ENCODE measurements around the gene ACVRL1. TPM values are rescaled to one million over a fixed set of nuclear protein-coding genes. Genes with fewer than 3 reads are reported as not detected.

The ACVRL1 gene
- total RNA-seq (10 to 100 TPM; 19.8 to 38.8 (median 28.7) TPM), polyA plus RNA-seq (18.7 TPM)
- long read RNA-seq, donor 1, transcript ACVRL1-201 (10 exons, 1,971 nt), result major isoform, 9 of 25 reads
- long read RNA-seq, donor 1, partial matches to known transcripts, result 5 of 25 reads
- long read RNA-seq, donor 1, other reads (novel, unspliced or antisense), result 11 of 25 reads
- long read RNA-seq, donor 2, full-length matches to known transcripts, result 3 of 17 reads
- long read RNA-seq, donor 2, partial matches to known transcripts, result 3 of 17 reads
- long read RNA-seq, donor 2, other reads (novel, unspliced or antisense), result 11 of 17 reads
- long read RNA-seq, donor 3, full-length matches to known transcripts, result 6 of 30 reads
- long read RNA-seq, donor 3, partial matches to known transcripts, result 7 of 30 reads
- long read RNA-seq, donor 3, other reads (novel, unspliced or antisense), result 17 of 30 reads
- long read RNA-seq, donor 4, transcript ACVRL1-201 (10 exons, 1,971 nt), result major isoform, 6 of 13 reads
- long read RNA-seq, donor 4, partial matches to known transcripts, result 6 of 13 reads
- long read RNA-seq, donor 4, other reads (novel, unspliced or antisense), result 1 of 13 reads

- DNase-seq (peak; percentile 68 to 84 (median 83)), ATAC-seq (peak; percentile 6 to 7)
- intact Hi-C loops (cut with DNase I), result loop anchor here in 1 of 4 donors (10.0 kb wide), 1 partner anchor 168 kb away; the partner anchor contains the start of gene SMIM41
- H3K27ac ChIP-seq (ENCODE audit: low read length), result peak within 1 kb of the TSS; percentile 95
- no peaks in the 10 kb centered on the region for H3K9me3 ChIP-seq (ENCODE audit: control insufficient read depth, low read length)
- 6% methylated on average over 74 of the region's 74 CpGs for WGBS
- peak within 1 kb of the TSS; percentile 91 for H3K4me3 ChIP-seq (ENCODE audit: low read length)
- H3K27me3 ChIP-seq (ENCODE audit: control insufficient read depth, insufficient read depth), result no peaks in the 10 kb centered on the region
- H3K4me1 ChIP-seq (ENCODE audit: control insufficient read depth, insufficient read depth, low read length), result peaks cover 22% of the 10 kb centered on the region
These were observed at the start of gene ACVRL1 for GRCh38 chr12:51907083-51907855. Gene ACVRL1 (plus strand): TSS chr12:51907504. CDS start chr12:51912475, 4,971 bp downstream.

DNA sequence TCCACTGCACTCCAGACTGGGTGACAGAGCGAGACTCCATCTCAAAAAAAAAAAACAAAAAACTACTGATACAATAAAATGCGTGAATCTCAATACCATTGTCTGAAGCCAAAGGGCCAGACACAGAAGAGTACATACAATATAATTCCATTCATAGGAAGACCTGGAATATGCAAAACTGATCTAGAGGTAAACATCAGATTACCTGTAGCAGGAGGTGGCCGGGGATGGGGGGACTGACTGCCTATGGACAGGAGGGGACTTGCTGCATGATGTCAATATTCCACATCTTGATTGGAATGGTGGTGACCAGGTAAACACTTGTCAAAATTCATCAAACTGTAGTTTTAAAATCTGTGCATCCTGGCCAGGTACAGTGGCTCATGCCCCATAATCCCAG is 46.3 kb upstream of the ACVRL1 start:
- no peak for DNase-seq
- Histone ChIP-seq H3K27me3 (ENCODE audit: control insufficient read depth, insufficient read depth) (no peaks in the 10 kb centered on the region), H3K4me3 (ENCODE audit: low read length) (no peak overlapping the region), H3K27ac (ENCODE audit: low read length) (no peak overlapping the region), H3K4me1 (ENCODE audit: control insufficient read depth, insufficient read depth, low read length) (no peaks in the 10 kb centered on the region), H3K9me3 (ENCODE audit: control insufficient read depth, low read length) (no peaks in the 10 kb centered on the region)
- intact Hi-C loops (cut with DNase I), result no loop called here
- no peak for ATAC-seq
- 94% methylated on average over 3 of the region's 3 CpGs for WGBS

- no peak for ATAC-seq
- Histone ChIP-seq H3K9me3 (ENCODE audit: control insufficient read depth, low read length) (no peaks in the 10 kb centered on the region), H3K4me3 (ENCODE audit: low read length) (no peak overlapping the region), H3K27ac (ENCODE audit: low read length) (no peak overlapping the region), H3K4me1 (ENCODE audit: control insufficient read depth, insufficient read depth, low read length) (no peaks in the 10 kb centered on the region), H3K27me3 (ENCODE audit: control insufficient read depth, insufficient read depth) (no peaks in the 10 kb centered on the region)
- no peak for DNase-seq
- intact Hi-C loops (cut with DNase I), result no loop called here
- 85% methylated on average over 4 of the region's 4 CpGs for WGBS
These were observed 44.4 kb upstream of the ACVRL1 start for GRCh38 chr12:51862947-51863346.

DNA sequence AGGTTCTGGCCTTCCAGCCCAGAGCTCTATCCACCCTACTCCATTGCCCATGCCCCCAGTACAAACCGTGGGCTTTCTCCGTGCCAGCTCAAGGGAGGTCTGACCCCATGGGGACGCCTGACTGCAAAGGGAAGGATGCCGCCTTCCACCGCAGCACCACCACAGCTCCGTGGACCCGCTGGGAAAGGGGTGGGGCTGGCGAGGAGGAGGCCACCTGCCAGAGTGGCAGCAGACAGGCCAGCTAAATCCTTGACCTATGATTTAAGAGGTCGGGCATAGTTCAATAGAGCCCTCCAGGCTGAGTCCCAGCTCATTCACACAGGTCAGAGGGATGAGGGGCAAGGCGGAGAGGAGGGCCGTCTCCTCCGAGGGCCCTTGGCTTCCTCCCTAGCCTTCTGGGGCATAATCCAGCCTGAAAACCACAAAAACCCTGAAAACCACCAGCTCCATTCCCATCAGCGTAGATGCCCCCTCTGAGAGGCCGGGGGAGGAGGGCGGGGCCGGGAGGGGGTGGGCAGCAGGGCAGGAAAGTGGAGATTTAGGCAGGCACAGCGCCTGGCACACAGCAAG is 43.9 kb upstream of the ACVRL1 start:
- no peak for DNase-seq

GRCh38 chr12:51863933-51864832 is 43.1 kb upstream of the ACVRL1 start:
- no peaks in the 10 kb centered on the region for H3K4me1 ChIP-seq (ENCODE audit: control insufficient read depth, insufficient read depth, low read length)
- intact Hi-C loops (cut with DNase I), result no loop called here
- no peaks in the 10 kb centered on the region for H3K9me3 ChIP-seq (ENCODE audit: control insufficient read depth, low read length)
- H3K27ac ChIP-seq (ENCODE audit: low read length), result no peak overlapping the region
- no peaks in the 10 kb centered on the region for H3K27me3 ChIP-seq (ENCODE audit: control insufficient read depth, insufficient read depth)
- DNase-seq (peak in 2 of 3 donors; percentile 65 to 72), ATAC-seq (peak; percentile 66 to 70)
- peak overlapping the region; percentile 48 for H3K4me3 ChIP-seq (ENCODE audit: low read length)
- 13% methylated on average over 53 of the region's 53 CpGs for WGBS

More for the DNA sequence above, 43.9 kb upstream of the ACVRL1 start:
- no peaks in the 10 kb centered on the region for H3K9me3 ChIP-seq (ENCODE audit: control insufficient read depth, low read length)
- no peaks in the 10 kb centered on the region for H3K4me1 ChIP-seq (ENCODE audit: control insufficient read depth, insufficient read depth, low read length)
- peak; percentile 6 to 12 for ATAC-seq
- no peak overlapping the region for H3K27ac ChIP-seq (ENCODE audit: low read length)
- WGBS, result 46% methylated on average over 17 of the region's 17 CpGs
- H3K4me3 ChIP-seq (ENCODE audit: low read length), result peak overlapping the region; percentile 48
- intact Hi-C loops (cut with DNase I), result no loop called here
- H3K27me3 ChIP-seq (ENCODE audit: control insufficient read depth, insufficient read depth), result no peaks in the 10 kb centered on the region

- ATAC-seq (no peak), DNase-seq (peak in 1 of 3 donors; percentile 40)
- WGBS, result 73% methylated on average over 12 of the region's 12 CpGs
- peak overlapping the region; percentile 48 for H3K4me3 ChIP-seq (ENCODE audit: low read length)
- intact Hi-C loops (cut with DNase I), result no loop called here
- H3K9me3 ChIP-seq (ENCODE audit: control insufficient read depth, low read length), result no peaks in the 10 kb centered on the region
- peaks cover 3% of the 10 kb centered on the region for H3K4me1 ChIP-seq (ENCODE audit: control insufficient read depth, insufficient read depth, low read length)
- no peak overlapping the region for H3K27ac ChIP-seq (ENCODE audit: low read length)
- H3K27me3 ChIP-seq (ENCODE audit: control insufficient read depth, insufficient read depth), result no peaks in the 10 kb centered on the region
These were observed 42.3 kb upstream of the ACVRL1 start for GRCh38 chr12:51864833-51865670.

- H3K4me3 ChIP-seq (ENCODE audit: low read length), result no peak overlapping the region
- H3K27ac ChIP-seq (ENCODE audit: low read length), result no peak overlapping the region
- 86% methylated on average over 7 of the region's 7 CpGs for WGBS
- DNase-seq (peak in 1 of 3 donors; percentile 14), ATAC-seq (no peak)
- intact Hi-C loops (cut with DNase I), result no loop called here
- peaks cover 3% of the 10 kb centered on the region for H3K4me1 ChIP-seq (ENCODE audit: control insufficient read depth, insufficient read depth, low read length)
- H3K9me3 ChIP-seq (ENCODE audit: control insufficient read depth, low read length), result no peaks in the 10 kb centered on the region
- H3K27me3 ChIP-seq (ENCODE audit: control insufficient read depth, insufficient read depth), result no peaks in the 10 kb centered on the region
These were observed 41.5 kb upstream of the ACVRL1 start for GRCh38 chr12:51865757-51866270.

GRCh38 chr12:51866324-51866723 is 41.0 kb upstream of the ACVRL1 start:
- peaks cover 3% of the 10 kb centered on the region for H3K4me1 ChIP-seq (ENCODE audit: control insufficient read depth, insufficient read depth, low read length)
- WGBS, result 94% methylated on average over 4 of the region's 4 CpGs
- intact Hi-C loops (cut with DNase I), result no loop called here
- DNase-seq (no peak), ATAC-seq (no peak)
- H3K4me3 ChIP-seq (ENCODE audit: low read length), result no peak overlapping the region
- no peaks in the 10 kb centered on the region for H3K27me3 ChIP-seq (ENCODE audit: control insufficient read depth, insufficient read depth)
- no peak overlapping the region for H3K27ac ChIP-seq (ENCODE audit: low read length)
- H3K9me3 ChIP-seq (ENCODE audit: control insufficient read depth, low read length), result no peaks in the 10 kb centered on the region

GRCh38 chr12:51866762-51867161 is 40.5 kb upstream of the ACVRL1 start:
- H3K4me3 ChIP-seq (ENCODE audit: low read length), result no peak overlapping the region
- DNase-seq, result no peak
- H3K9me3 ChIP-seq (ENCODE audit: control insufficient read depth, low read length), result no peaks in the 10 kb centered on the region
- H3K27ac ChIP-seq (ENCODE audit: low read length), result no peak overlapping the region
- intact Hi-C loops (cut with DNase I), result no loop called here
- ATAC-seq, result no peak
- H3K27me3 ChIP-seq (ENCODE audit: control insufficient read depth, insufficient read depth), result no peaks in the 10 kb centered on the region
- 96% methylated on average over 8 of the region's 8 CpGs for WGBS
- peaks cover 3% of the 10 kb centered on the region for H3K4me1 ChIP-seq (ENCODE audit: control insufficient read depth, insufficient read depth, low read length)
